Stomach (tissue), 4 donors: ENCODE results near the gene IGF1R.

Experiments
- EP300 ChIP-seq: sonication (generic); formaldehyde crosslinking; IDR thresholded peaks from one replicate; pipeline ENCODE4 v1.6.1; 2017; ENCODE audit warnings: antibody characterized with exemption
- POLR2A ChIP-seq, 4 donors: fragments of 450-650 bp; IDR thresholded peaks; one replicate each; pipeline ENCODE4 v1.6.1; 2016; ENCODE audit warnings: antibody characterized with exemption in 4 of 4, control low read depth in 2 of 4, mild to moderate bottlenecking in 1 of 4, moderate library complexity in 1 of 4
- POLR2AphosphoS5 ChIP-seq, 3 donors: sonication (generic); formaldehyde crosslinking; IDR thresholded peaks; one replicate each; pipeline ENCODE4 v1.6.1; 2016; ENCODE audit warnings: antibody characterized with exemption in 3 of 3
- TF ChIP-seq, protein P1 (sequence below), 7 experiments: fragments of 450-650 bp in 4 of 7; fragments of 200-600 bp in 3 of 7; sonication (generic) in 3 of 7; IDR thresholded peaks; one replicate each; pipeline ENCODE4 v1.5.1; 2016 to 2019; ENCODE audit warnings: antibody characterized with exemption in 7 of 7, control low read depth in 2 of 7, mild to moderate bottlenecking in 1 of 7

DNA sequence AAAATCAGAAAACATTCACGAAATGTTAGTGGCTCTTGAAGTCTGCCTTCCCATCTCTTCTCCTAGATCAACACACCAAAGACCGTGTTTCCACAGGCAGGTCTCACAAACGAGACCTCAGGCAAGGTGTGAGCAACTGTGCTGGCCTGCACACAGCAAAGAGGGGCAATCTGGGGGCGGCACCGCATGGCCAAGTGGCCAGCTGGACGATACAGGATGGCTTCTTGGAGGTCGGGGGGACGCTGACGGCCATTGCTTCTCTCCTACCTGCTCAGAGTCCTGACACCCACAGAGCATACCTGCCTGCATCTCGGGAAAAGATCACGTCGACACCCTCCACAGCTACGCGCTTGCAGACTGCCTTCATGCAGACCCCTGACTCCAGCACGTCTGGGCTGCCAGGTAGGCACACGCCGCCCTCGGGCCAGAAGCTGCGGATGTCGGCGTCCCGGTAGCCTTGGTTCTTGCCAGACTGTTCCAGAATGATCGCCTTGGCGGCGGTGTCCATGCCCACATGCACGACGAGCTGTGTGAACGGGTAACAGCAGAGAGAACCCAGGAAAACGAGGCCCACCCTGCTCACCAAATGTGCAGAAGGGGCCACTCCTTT lies 320.9 kb downstream of the IGF1R start:
- TF ChIP-seq POLR2AphosphoS5 (IDR thresholded peaks at IDR 0.05) (no peak), POLR2A (IDR thresholded peaks at IDR 0.05) (no peak), EP300 (no peak)
- TF ChIP-seq, protein P1, sequence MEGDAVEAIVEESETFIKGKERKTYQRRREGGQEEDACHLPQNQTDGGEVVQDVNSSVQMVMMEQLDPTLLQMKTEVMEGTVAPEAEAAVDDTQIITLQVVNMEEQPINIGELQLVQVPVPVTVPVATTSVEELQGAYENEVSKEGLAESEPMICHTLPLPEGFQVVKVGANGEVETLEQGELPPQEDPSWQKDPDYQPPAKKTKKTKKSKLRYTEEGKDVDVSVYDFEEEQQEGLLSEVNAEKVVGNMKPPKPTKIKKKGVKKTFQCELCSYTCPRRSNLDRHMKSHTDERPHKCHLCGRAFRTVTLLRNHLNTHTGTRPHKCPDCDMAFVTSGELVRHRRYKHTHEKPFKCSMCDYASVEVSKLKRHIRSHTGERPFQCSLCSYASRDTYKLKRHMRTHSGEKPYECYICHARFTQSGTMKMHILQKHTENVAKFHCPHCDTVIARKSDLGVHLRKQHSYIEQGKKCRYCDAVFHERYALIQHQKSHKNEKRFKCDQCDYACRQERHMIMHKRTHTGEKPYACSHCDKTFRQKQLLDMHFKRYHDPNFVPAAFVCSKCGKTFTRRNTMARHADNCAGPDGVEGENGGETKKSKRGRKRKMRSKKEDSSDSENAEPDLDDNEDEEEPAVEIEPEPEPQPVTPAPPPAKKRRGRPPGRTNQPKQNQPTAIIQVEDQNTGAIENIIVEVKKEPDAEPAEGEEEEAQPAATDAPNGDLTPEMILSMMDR (IDR thresholded peaks at IDR 0.05) = no peak
